Trophoblast cell (in vitro differentiated cells and primary cell): Measurements from ENCODE around the gene AGR2.

ENCODE experiments used
- DNase-seq, 2 donors: peaks; one replicate each; pipeline ENCODE4 v3.0.0-alpha.2; 2016
- H2AFZ ChIP-seq: 2 replicates; pipeline ENCODE4 v1.6.1; 2013; ENCODE audit warnings: low read length, moderate library complexity, mild to moderate bottlenecking; ENCODE audit not compliant: insufficient read depth, poor library complexity
- H2AK5ac ChIP-seq: 2 replicates; pipeline ENCODE4 v1.6.1; 2013; ENCODE audit warnings: mild to moderate bottlenecking, low read length
- H2BK120ac ChIP-seq: 2 replicates; pipeline ENCODE4 v1.6.1; 2013; ENCODE audit warnings: low read length, mild to moderate bottlenecking, moderate library complexity; ENCODE audit not compliant: insufficient read depth, poor library complexity
- H2BK12ac ChIP-seq: 2 replicates; pipeline ENCODE4 v1.6.1; 2013; ENCODE audit warnings: mild to moderate bottlenecking, low read length, moderate library complexity
- H2BK5ac ChIP-seq: 2 replicates; pipeline ENCODE4 v1.6.1; 2013; ENCODE audit warnings: low read length, low read depth, moderate library complexity, mild to moderate bottlenecking; ENCODE audit not compliant: poor library complexity
- H3K14ac ChIP-seq: 2 replicates; pipeline ENCODE4 v1.6.1; 2013; ENCODE audit warnings: mild to moderate bottlenecking, low read length
- H3K18ac ChIP-seq: 2 replicates; pipeline ENCODE4 v1.6.1; 2013; ENCODE audit warnings: mild to moderate bottlenecking, low read length
- H3K23ac ChIP-seq: 2 replicates; pipeline ENCODE4 v1.6.1; 2013; ENCODE audit warnings: low read length
- H3K27ac ChIP-seq: 2 replicates; pipeline ENCODE4 v1.5.1; 2013; ENCODE audit warnings: low read depth, mild to moderate bottlenecking, inconsistent platforms, low read length, moderate library complexity
- H3K27me3 ChIP-seq: 2 replicates; pipeline ENCODE4 v1.6.1; 2013; ENCODE audit warnings: inconsistent platforms, mild to moderate bottlenecking, low read length, moderate library complexity; ENCODE audit not compliant: insufficient read depth
- H3K36me3 ChIP-seq, 2 experiments: 1 replicate in 1 of 2; 2 replicates in 1 of 2; pipeline ENCODE4 v1.6.1; 2013; ENCODE audit warnings: low read length in 2 of 2, mild to moderate bottlenecking in 2 of 2, moderate library complexity in 1 of 2; ENCODE audit not compliant: insufficient read depth in 2 of 2, control insufficient read depth in 1 of 2
- H3K4ac ChIP-seq: 2 replicates; pipeline ENCODE4 v1.6.1; 2013; ENCODE audit warnings: low read depth, mild to moderate bottlenecking, low read length, moderate library complexity
- H3K4me1 ChIP-seq, 2 experiments: 1 replicate in 1 of 2; 2 replicates in 1 of 2; pipeline ENCODE4 v1.6.1; 2013; ENCODE audit warnings: low read length in 2 of 2, mild to moderate bottlenecking in 2 of 2, moderate library complexity in 1 of 2; ENCODE audit not compliant: insufficient read depth in 2 of 2, control insufficient read depth in 1 of 2
- H3K4me2 ChIP-seq: 2 replicates; pipeline ENCODE4 v1.6.1; 2013; ENCODE audit warnings: inconsistent platforms, mild to moderate bottlenecking, low read length, moderate library complexity
- H3K4me3 ChIP-seq: 2 replicates; pipeline ENCODE4 v1.5.1; 2013; ENCODE audit warnings: mild to moderate bottlenecking, low read depth, low read length, inconsistent platforms
- H3K79me1 ChIP-seq: one replicate; pipeline ENCODE4 v1.6.1; 2013; ENCODE audit warnings: low read length
- H3K79me2 ChIP-seq: 2 replicates; pipeline ENCODE4 v1.6.1; 2013; ENCODE audit warnings: low read length, mild to moderate bottlenecking; ENCODE audit not compliant: control insufficient read depth, insufficient read depth, poor library complexity
- H3K9ac ChIP-seq: 2 replicates; pipeline ENCODE4 v1.6.1; 2013; ENCODE audit warnings: mild to moderate bottlenecking, low read length
- H3K9me3 ChIP-seq: 2 replicates; pipeline ENCODE4 v1.6.1; 2013; ENCODE audit warnings: low read depth, mild to moderate bottlenecking, control low read depth, inconsistent platforms, low read length; ENCODE audit not compliant: insufficient read depth
- H4K12ac ChIP-seq: 2 replicates; pipeline ENCODE4 v1.6.1; 2013; ENCODE audit warnings: low read depth, mild to moderate bottlenecking, low read length, moderate library complexity
- H4K8ac ChIP-seq: 2 replicates; pipeline ENCODE4 v1.6.1; 2013; ENCODE audit warnings: low read depth, mild to moderate bottlenecking, low read length, moderate library complexity
- H4K91ac ChIP-seq: one replicate; pipeline ENCODE4 v1.6.1; 2013; ENCODE audit warnings: low read depth, mild to moderate bottlenecking, low read length, moderate library complexity
- WGBS: extraction: QIAGEN DNeasy Blood & Tissue Kit; methylation state at CpG from one replicate; pipeline ENCODE4 v1.1.7; 2013; ENCODE audit warnings: missing lambda C conversion rate; ENCODE audit not compliant: insufficient read length, insufficient coverage; ENCODE audit errors: extremely low coverage; 5-methylcytosine and 5-hydroxymethylcytosine counted together

AGR2 gene

DNA sequence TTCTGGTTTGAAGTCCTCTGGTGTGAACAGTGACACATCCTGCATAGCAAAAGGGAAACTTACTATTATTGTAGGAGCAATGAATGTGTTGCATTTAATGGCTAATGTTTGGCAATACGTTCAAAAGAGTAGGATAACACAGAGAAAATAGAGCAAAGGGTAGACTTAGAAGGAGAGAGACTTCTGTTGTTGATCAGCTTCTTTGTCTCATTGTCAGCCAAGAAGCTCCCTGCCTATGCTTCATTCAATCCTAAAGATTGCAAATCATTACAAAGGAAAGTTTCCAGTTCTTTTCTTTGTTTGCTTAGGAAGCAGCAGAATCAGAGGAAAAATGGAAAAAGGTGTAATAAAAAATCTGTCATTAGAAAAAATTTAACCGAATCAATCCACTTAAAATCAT, 59.2 kb downstream of the AGR2 start:
- Histone ChIP-seq H4K91ac (no peak overlapping the region), H3K9me3 (no peaks in the 10 kb centered on the region), H3K4me3 (no peak overlapping the region), H3K4ac (no peak overlapping the region), H3K27ac (no peak overlapping the region), H2AK5ac (no peak overlapping the region), H2AFZ (no peak overlapping the region), H2BK5ac (no peak overlapping the region), H2BK12ac (no peak overlapping the region), H3K4me1 (peaks cover 0 to 4% of the 10 kb centered on the region in 2 experiments), H3K79me2 (no peaks in the 10 kb centered on the region), H3K36me3 (no peaks in the 10 kb centered on the region), H4K8ac (no peak overlapping the region), H4K12ac (no peak overlapping the region), H3K27me3 (no peaks in the 10 kb centered on the region), H3K14ac (no peak overlapping the region), H3K79me1 (no peaks in the 10 kb centered on the region), H3K18ac (no peak overlapping the region), H3K9ac (no peak overlapping the region), H3K4me2 (no peak overlapping the region), H2BK120ac (no peak overlapping the region), H3K23ac (no peak overlapping the region)
- DNase-seq, result no peak
- WGBS, result no CpG with 5 or more reads among the region's 2 CpGs

DNA sequence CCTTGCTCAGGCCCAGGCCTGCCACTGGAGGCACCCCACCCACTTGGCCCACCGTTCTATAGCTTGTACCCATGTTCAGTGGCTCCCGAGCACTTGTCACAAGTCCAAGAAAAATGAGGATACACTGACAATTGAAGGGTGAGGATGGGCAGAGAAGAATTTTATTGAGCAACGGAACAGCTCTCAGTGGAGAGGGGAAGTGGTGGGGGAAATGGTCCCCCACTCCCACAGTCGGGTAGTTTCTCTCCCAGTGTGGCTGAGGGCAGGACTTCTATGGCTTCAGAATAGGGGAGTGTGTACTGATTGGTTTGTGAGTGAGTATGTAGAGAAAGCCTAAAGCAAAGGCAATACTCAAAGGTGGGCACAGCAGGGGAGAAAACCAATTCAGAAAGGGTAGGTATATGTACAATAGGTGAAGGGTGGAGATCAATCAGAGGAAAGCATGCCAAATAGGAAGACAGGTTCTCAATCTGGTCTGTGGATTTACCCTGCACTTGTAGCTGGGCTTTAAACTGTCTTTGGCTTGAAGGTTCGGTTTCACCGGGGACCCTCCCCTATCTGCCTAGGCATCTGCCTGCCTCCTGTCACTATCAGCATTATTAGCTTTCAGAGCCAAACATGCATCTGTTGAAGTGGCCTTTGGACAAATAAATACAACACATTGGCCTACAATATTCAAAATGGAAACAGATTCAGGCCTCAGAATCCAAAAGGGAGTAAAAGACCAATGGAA, 60.1 kb downstream of the AGR2 start:
- Histone ChIP-seq H4K8ac (no peak overlapping the region), H3K27me3 (no peaks in the 10 kb centered on the region), H2AK5ac (no peak overlapping the region), H3K4me3 (no peak overlapping the region), H3K9ac (no peak overlapping the region), H3K36me3 (no peaks in the 10 kb centered on the region), H3K14ac (no peak overlapping the region), H3K23ac (no peak overlapping the region), H3K79me1 (no peaks in the 10 kb centered on the region), H3K4me2 (no peak overlapping the region), H4K12ac (no peak overlapping the region), H3K79me2 (no peaks in the 10 kb centered on the region), H3K4ac (no peak overlapping the region), H2BK120ac (no peak overlapping the region), H3K27ac (no peak overlapping the region), H2AFZ (no peak overlapping the region), H3K18ac (no peak overlapping the region), H3K9me3 (no peaks in the 10 kb centered on the region), H2BK5ac (no peak overlapping the region), H3K4me1 (peaks cover 0 to 4% of the 10 kb centered on the region in 2 experiments), H4K91ac (no peak overlapping the region), H2BK12ac (no peak overlapping the region)
- DNase-seq, result no peak
- WGBS, result no CpG with 5 or more reads among the region's 6 CpGs

DNA sequence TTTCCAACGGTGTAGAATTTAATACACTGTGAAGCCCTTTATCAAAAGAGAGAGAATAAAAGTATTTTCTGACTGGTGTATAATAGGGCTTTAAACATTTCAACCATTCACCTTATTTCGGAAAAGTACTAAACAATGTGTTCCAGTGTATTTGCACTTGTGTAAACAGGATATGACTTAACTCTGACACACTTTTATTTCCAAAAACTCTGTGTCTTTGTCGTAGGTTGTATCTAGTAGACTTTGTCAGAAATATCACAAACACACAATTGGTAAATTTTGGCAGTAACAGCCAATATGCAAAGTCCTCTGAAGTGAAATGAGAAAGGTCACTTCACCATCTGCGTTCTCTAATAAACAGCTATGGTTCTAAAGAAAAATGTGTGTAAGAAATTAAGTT, 61.6 kb downstream of the AGR2 start:
- H3K27me3 ChIP-seq, result no peaks in the 10 kb centered on the region
- no peak overlapping the region for H2BK12ac ChIP-seq
- H3K9ac ChIP-seq, result no peak overlapping the region
- H2AFZ ChIP-seq, result no peak overlapping the region
- H3K79me2 ChIP-seq, result no peaks in the 10 kb centered on the region
- no CpG with 5 or more reads among the region's 4 CpGs for WGBS
- H4K12ac ChIP-seq, result no peak overlapping the region
- no peak overlapping the region for H3K4me2 ChIP-seq
- no peak overlapping the region for H2AK5ac ChIP-seq
- no peak overlapping the region for H4K8ac ChIP-seq
- no peak overlapping the region for H3K14ac ChIP-seq
- no peaks in the 10 kb centered on the region for H3K4me1 ChIP-seq
- no peak for DNase-seq
- H3K79me1 ChIP-seq, result no peaks in the 10 kb centered on the region
- no peak overlapping the region for H2BK5ac ChIP-seq
- no peak overlapping the region for H3K4ac ChIP-seq
- no peak overlapping the region for H3K27ac ChIP-seq
- no peak overlapping the region for H2BK120ac ChIP-seq
- H3K36me3 ChIP-seq, result no peaks in the 10 kb centered on the region
- H3K23ac ChIP-seq, result no peak overlapping the region
- H3K9me3 ChIP-seq, result no peaks in the 10 kb centered on the region
- no peak overlapping the region for H4K91ac ChIP-seq
- H3K18ac ChIP-seq, result no peak overlapping the region
- no peak overlapping the region for H3K4me3 ChIP-seq

DNA sequence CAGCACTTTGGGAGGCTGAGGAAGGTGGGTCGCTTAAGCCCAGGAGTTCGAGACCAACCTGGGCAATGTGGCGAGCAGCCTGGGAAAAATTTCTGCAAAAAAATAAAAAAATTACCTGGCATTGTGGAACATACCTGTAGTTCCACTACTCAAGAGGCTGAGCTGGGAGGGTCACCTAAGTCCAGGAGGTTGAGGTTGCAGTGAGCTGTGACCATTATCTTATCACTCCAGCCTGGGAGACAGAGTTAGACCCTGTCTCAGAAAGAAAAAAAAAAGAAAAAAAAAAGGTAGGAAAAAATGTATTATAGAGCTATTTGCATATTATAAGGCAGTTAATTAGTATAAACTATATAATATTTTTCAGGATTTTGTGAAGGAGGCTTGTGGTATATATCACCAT, 62.3 kb downstream of the AGR2 start:
- Histone ChIP-seq H4K91ac (no peak overlapping the region), H3K4me2 (no peak overlapping the region), H4K8ac (no peak overlapping the region), H3K9me3 (no peaks in the 10 kb centered on the region), H3K4me1 (no peaks in the 10 kb centered on the region), H3K4me3 (no peak overlapping the region), H3K4ac (no peak overlapping the region), H2AFZ (no peak overlapping the region), H3K14ac (no peak overlapping the region), H3K9ac (no peak overlapping the region), H3K79me1 (no peaks in the 10 kb centered on the region), H3K79me2 (no peaks in the 10 kb centered on the region), H2BK120ac (no peak overlapping the region), H2BK12ac (no peak overlapping the region), H4K12ac (no peak overlapping the region), H3K27me3 (no peaks in the 10 kb centered on the region), H3K23ac (no peak overlapping the region), H3K18ac (no peak overlapping the region), H2BK5ac (no peak overlapping the region), H2AK5ac (no peak overlapping the region), H3K27ac (no peak overlapping the region), H3K36me3 (no peaks in the 10 kb centered on the region)
- no peak for DNase-seq
- WGBS, result no CpG with 5 or more reads among the region's 3 CpGs
